HG03439 (cell line): ENCODE measurements around the gene ITPR1.

ENCODE experiments used
- ATAC-seq: cut with Tn5 transposase; IDR thresholded peaks from one replicate; pipeline ENCODE4 v1.9.1; 2021; ENCODE audit warnings: mild to moderate bottlenecking, moderate library complexity; ENCODE audit not compliant: unreplicated experiment

The ITPR1 gene

GRCh38 chr3:4478261-4478660 is 14.9 kb upstream of the ITPR1 start:
- no peak for ATAC-seq

GRCh38 chr3:4491855-4492207 is 1.3 kb upstream of the ITPR1 start:
- ATAC-seq = no peak

DNA sequence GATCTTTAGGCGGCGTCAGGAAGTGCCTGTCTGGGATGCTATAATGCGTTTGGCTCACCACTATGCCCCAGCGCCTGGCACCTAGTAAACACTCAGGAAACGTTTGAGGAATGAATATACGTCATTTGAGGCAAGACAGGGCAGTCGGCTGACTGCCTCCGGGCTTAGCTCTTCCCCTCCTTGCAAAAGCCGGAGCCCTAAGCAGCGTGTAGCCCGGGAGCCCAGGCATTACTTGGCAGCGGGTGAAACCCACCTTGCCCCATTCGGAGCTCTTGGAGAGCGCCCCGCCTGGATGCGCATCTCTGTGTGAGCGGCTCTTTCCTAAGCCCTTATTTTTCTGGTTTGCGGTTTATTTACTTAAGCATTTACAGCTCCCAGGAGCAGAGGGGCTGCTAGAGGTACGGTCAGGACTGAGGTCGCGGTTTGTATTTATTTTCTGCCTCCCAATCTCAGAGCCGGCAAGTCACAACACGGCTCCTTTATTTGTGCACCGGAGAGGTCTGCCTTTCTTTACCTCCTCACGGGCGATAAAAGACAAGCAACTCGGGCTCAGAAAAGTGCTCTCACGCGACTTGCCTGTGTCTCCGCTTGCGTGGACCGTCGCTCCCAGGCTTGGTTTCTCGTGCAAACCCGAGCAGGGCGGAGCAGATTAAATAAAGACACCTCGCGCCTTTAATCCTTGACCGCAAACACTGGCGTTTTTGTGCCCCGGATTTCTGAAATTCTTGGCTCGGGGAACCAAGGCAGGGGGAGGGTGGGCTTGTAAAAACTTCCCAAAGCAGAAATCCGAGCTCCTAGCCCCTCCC is 737 bp upstream of the ITPR1 start:
- peak; percentile 16 for ATAC-seq

- no peak for ATAC-seq
These were observed 1.1 kb downstream of the ITPR1 start for GRCh38 chr3:4493941-4494894.

- no peak for ATAC-seq
These were observed 1.7 kb downstream of the ITPR1 start for GRCh38 chr3:4494895-4495264.

- ATAC-seq = no peak
These were observed 2.3 kb downstream of the ITPR1 start for GRCh38 chr3:4495294-4496086.

GRCh38 chr3:4496087-4496452 is 2.9 kb downstream of the ITPR1 start:
- ATAC-seq = no peak

GRCh38 chr3:4497005-4497692 is 4.0 kb downstream of the ITPR1 start:
- ATAC-seq = no peak

- no peak for ATAC-seq
These were observed 4.7 kb downstream of the ITPR1 start for GRCh38 chr3:4497843-4498324.

DNA sequence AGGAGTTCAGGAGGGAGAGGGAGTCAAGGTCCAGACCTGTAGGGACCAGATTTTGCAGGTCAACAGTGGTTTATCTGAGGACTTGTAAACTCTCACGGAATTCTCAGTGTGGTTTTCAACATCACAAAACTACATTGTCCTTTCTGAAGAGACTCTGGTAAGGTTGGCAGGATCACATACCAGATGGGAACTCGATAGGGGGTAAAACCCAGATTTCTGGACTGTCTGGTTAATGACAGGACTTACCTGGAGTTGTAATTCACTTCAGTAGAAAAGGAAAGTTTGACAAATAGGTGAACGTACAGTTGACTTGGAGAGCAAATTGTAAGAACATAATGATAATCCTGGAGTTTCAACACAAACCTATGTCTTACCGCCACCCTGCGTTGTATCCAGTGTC is 5.3 kb downstream of the ITPR1 start:
- no peak for ATAC-seq

GRCh38 chr3:4501437-4501836 is 8.3 kb downstream of the ITPR1 start:
- no peak for ATAC-seq

DNA sequence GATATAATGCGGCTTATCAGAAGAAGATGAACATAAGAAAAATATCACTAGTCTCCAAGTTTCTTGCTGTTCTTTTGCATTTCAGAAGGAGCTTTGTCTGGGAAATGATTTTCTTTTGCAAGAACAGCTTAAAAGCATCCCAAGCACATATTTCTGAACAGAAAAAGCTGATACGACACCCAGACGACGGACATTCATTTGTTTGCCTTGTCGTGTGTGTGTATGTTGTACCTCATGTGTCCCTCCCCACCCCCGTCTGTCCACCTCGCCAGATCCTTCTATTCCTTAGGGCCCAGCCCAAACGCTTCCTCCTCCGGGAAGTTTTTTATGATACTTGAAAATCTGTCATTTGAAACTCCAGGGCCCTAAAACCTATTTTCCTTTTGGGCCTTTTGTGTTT is 8.8 kb downstream of the ITPR1 start:
- ATAC-seq = no peak

- ATAC-seq = no peak
These were observed 9.9 kb downstream of the ITPR1 start for GRCh38 chr3:4503050-4503449.

DNA sequence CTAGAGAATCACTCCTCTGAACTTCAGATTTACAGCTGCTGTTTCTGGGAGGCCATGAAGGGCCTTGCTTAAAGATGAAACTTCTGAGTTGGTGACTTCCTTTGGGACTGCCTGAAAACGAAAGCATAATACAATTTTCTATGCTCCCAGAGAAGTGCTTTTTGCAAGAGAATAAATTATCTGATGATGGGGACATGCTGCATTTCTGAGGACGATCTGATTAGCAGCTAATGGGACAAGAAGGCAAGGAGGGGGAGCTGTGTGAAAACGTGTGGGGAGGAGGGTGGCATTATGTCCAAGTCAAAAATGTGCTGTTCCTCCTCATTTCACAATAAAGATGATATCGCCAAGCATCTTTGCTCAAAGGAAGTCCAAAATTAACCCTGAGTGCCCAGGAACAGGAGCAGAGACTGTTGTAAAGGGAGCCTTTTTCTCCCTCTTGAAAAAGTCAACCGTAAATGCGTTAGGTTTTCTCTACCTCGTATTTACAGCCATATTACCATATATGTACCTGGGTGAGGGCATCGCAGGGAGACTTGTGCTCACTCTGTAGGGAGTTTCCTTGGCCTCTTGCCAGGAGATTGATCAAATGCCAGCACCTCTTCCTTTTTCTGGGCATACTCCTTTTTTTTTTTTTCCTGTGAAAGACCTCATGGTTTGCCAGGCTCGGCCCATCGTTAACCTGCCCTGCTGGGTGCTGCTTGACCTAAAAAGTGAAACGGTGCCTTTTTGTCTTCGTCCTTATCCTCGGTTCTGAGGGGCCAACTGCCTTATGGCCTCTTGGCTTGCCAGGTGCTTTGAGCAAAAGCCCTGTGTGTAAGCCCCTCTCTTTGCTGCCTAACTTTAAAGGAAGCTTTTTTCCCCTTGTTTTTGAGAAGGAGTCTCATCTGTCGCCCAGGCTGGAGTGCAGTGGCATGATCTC is 11.5 kb downstream of the ITPR1 start:
- no peak for ATAC-seq

DNA sequence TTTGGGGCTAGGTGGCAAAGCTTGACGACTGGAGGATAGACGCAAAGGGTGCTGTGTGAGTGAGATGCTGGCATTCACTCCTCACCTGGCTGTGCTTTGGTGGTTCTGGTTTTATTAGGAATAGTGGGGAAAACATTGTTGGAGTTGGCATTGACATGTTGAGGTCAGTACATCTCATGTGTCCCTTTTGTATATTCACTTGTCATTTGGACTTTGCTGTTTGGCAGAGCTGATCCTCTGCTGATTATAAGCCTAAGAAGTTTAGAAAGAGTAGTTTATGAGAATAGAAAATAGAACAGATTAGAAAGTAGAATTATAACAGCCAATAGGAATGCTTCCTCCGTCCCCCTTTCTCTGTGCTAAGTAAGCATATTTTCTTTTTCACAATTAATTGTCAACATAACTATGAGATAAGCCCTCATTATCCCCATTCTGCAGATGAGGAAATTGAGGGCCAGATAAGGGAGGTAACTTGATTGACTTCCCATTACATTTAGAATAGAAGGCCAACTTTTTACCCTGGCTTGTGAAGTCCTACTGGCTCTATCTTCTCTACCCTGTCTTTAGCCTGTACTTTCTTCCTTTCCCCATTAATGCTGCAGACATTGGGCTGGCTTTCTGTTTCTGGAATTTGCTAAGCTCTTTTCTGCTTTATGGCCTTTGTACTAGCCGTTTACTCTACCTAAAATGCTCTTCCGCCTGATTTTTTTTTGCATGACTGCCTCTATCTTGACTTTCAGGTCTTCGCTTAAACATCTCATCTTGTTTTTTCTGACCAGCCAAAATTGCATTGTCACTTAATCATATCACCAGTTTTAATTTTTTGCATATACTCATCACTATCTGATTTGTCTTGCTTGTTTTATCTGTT is 12.8 kb downstream of the ITPR1 start:
- ATAC-seq = no peak

GRCh38 chr3:4506559-4507023 is 13.4 kb downstream of the ITPR1 start:
- no peak for ATAC-seq

- ATAC-seq = peak; percentile 34
These were observed 14.0 kb downstream of the ITPR1 start for GRCh38 chr3:4507024-4507596.
